Hematopoietic multipotent progenitor cell (in vitro differentiated cells): ENCODE data around the gene GPC5. TPM values are rescaled to one million over a fixed set of nuclear protein-coding genes. Genes with fewer than 3 reads are reported as not detected.
"Not testable (repeated sequence)": the region's sequence is repeated elsewhere in the genome, so short reads cannot be mapped to it uniquely, and the experiment has no call there.

Experiments
- DNase-seq, 3 donors: peaks; one replicate each; pipeline ENCODE4 v3.0.0-alpha.2; 2011 to 2015; ENCODE audit warnings: low read depth in 2 of 3, low spot score in 2 of 3
- small RNA-seq: library from RNA; depleted of rRNA; stranded (forward); fragments of <200 nt; gene quantifications from one replicate; pipeline ENCODE3, GENCODE V24; 2012
- total RNA-seq: library from RNA; depleted of rRNA; stranded (reverse); fragments of >200 nt; gene quantifications from one replicate; pipeline ENCODE4 v1.2.3, GENCODE V29; 2012

Gene GPC5
- total RNA-seq, 1 donor: 18.3 TPM

GRCh38 chr13:92842145-92842544 lies 1443.7 kb downstream of the GPC5 start:
- DNase-seq: no peak

- DNase-seq: no peak
Observed at GRCh38 chr13:92843549-92843948, 1445.1 kb downstream of the GPC5 start.

GRCh38 chr13:92849381-92849780 lies 1451.0 kb downstream of the GPC5 start:
- DNase-seq: no peak

DNA sequence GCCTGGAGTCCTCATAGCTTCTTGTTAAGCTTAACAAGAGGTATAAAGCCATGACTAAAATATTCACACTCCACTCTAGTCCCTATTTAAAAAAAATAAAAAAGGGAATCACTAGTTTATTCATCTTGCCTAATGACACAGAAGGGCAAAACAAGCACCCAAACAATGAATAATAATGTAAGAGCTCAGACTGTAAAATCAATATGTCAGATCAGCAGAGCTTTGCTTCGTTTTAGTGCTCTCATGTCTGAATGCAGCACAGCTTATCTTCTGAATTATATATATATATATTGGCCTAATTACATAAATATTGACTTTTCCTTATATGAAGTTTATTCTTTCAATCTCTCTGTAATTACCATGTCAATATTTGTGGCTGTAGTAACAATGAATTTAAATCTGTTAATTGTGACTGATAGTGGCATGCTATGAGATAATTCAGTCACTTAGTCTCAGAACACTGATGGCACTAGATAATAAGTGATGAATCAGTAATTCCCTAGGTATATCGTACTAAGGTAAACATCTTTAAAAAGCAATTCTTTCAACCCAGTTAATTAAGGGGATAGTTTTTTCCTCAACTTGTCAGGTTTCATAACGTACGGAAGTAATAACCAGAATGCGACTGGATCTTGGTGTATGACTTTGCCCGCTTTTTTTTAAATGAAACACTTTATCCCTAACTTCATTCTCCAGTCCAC lies 1466.3 kb downstream of the GPC5 start:
- DNase-seq: no peak

DNA sequence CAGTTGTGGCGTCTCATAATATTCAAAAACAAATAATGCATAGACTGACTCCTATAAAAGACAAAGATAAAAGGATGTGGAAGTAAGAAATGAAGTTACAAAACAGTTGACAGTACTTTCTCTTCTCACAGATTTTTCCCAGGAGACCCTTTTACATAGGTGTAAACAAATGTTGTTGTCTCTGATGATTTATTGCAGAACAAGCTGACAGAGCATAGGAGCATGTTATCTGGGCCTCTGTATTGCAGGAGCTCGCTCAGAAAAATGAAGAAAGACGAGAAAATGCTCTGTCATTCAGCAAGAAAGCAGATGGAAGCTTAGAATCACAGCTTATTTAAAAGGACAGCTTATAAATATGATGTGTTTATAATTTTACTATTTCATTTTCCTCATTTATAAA lies 1474.6 kb downstream of the GPC5 start:
- no peak for DNase-seq

GRCh38 chr13:92886535-92887077 lies 1488.2 kb downstream of the GPC5 start:
- no peak for DNase-seq

GRCh38 chr13:92894447-92894846 lies 1496.0 kb downstream of the GPC5 start:
- no peak for DNase-seq

- DNase-seq: peak in 1 of 3 donors; percentile 1
Observed at GRCh38 chr13:92896842-92897241, 1498.4 kb downstream of the GPC5 start.

GRCh38 chr13:92898946-92899345 lies 1500.5 kb downstream of the GPC5 start:
- DNase-seq: not testable (repeated sequence)

- no peak for DNase-seq
Observed at GRCh38 chr13:92900446-92900845, 1502.0 kb downstream of the GPC5 start.

GRCh38 chr13:92901739-92902138 lies 1503.3 kb downstream of the GPC5 start:
- DNase-seq: no peak

DNA sequence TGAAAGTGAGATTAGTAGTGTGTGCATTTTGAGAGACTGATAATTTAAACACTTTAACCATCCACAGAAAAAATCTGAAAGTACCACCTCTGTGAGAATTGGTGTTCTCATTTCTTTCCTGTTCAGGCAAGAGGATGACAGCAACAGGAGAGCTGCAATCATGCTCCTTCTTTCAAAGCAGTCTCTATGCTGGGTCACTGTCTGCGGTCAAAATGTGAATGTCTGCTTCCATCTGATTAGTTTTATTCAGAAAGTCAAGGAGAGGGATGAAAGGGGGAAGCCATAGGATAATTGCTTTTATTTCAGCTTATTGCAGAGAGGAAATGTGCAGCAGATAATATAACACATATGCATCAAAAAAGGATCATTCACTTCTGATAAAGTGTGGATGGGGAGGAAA lies 1514.2 kb downstream of the GPC5 start:
- DNase-seq: no peak

GRCh38 chr13:92913840-92914239 lies 1515.4 kb downstream of the GPC5 start:
- DNase-seq: no peak

Small RNA genes lying within 50 kb of the gene (small RNA-seq; reads per million reads assigned to genes)
- not detected for gene AL356737.1
- not detected for gene FABP5P4
- not detected for gene MIR548AS
- not detected for gene RNU4ATAC3P

Other genes with a start within 250 kb of the GPC5 start
- 8.3 TPM for gene MIR17HG, start 50.9 kb upstream of the GPC5 start, total RNA-seq